Amniotic epithelial cell (primary cell): ENCODE data around the gene RFX1.
"Not testable (repeated sequence)": the region's sequence is repeated elsewhere in the genome, so short reads cannot be mapped to it uniquely, and the experiment has no call there.

ENCODE experiments used
- DNase-seq: peaks from one replicate; pipeline ENCODE4 v3.0.0-alpha.2; 2010; ENCODE audit warnings: low read depth

The RFX1 gene

DNA sequence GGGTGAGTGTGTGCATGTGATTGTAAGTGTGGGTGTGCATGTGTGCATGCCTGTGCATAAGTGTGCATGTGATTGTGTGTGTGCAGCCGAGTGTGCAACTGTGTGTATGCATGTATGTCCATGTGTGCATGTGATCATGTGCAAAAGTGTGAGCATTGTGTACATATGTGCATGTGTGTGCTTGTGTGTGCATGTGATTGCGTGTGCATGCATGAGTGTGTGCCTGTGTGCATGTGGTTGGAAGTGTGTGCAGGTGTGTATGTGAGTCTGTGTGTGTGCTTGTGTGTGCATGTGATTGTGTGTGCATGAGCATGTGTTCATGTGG, 71.4 kb downstream of the RFX1 start:
- DNase-seq, result no peak

DNA sequence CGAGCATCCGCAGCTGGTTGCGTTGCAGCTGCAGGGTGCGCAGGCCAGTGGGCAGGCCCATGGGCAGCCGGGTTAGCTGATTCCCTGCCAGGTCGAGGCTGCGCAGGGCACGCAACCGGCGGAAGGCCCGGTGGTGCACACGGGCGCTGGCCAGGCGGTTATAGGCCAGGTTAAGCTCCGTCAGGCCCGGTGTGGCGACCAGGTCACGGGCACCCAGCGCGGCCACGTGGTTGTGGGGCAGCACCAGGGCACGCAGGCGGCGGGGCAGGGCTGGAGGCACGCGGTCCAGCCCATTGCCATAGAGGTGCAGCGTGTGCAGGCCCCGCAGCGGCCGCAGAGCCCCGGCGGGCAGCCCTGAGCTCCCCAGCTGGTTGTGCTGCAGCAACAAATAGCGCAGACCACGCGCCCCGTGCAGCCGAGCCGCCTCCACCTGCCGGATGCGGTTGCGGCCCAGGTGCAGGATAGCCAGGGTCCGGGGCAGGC, 73.2 kb downstream of the RFX1 start:
- no peak for DNase-seq

DNA sequence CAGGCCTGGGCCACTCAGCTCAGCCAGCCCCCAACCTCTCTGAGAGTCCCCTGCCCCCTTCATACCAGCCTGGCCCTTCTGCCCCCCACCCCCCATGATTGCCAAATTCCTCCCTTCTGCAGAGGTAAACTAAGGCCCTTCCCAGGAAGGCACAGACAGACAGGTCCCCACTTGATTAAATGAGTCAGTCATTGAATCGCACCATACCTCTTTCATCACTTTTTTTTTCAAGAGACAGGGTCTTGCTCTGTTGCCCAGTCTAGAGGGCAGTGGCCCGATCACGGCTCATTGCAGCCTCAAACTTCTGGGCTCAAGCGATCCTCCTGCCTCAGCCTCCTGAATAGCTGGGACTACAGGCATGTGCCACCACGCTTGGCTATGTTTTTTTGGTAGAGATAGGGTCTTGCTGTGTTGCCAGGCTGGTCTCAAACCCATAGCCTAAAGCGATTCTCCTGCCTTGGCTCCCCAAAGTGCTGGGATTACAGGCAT, 73.9 kb downstream of the RFX1 start:
- no peak for DNase-seq

DNA sequence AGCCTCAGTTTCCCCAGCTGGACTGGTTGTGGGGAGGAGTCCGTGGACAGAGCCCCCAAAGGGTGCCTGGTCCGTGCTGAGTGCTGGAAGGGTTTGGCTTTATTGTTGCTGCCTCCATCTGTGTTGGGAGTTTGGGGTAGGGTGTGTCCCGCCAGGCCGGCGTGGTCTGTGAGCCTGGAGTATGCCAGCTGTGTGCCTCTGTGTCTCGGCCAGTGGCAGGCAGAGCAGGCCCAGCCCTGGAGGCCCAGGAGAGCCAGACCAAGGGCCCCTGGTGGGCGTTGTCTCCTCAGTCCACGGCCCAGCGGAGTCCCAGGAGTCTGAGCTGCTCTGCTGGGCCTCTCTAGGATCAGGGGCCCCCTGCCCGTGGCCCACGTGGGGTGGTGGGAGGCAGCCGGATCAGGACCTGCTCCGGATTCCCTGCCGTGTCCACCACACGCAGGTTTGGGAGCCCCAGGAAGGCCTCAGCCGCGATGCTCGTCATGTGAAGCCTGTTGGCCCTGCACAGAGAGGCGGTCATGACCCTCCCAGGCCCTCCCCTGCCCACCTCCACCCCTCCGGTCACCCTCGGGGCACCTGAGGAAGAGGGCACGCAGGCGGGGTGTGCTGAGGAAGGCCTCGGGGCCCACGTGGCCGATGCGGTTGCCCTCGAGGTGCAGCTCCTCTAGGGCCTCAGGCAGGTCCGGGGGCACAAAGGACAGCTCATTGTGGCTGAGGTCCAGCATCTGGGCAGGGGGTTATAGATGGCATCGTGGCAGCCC, 74.5 kb downstream of the RFX1 start:
- DNase-seq, result no peak

DNA sequence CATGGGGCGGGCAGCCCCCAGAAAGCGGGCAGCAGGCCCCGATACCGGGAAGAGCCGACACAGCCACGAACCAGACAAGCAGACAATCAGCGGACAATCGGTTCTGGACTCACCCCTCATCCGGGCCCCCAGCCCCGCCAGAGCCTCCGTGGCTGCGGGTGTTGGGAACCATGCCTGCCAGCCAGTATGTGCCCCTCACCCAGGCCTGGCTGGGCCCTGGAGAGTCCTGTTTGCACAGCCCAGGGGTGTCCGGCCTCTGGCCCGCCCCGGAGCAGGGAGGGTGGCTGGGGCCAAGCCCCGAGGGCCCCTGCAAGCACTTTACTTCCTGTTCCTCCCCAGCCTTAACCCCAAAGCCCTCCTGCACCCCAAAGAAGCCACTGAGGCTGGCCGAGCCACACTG, 75.7 kb downstream of the RFX1 start:
- no peak for DNase-seq

DNA sequence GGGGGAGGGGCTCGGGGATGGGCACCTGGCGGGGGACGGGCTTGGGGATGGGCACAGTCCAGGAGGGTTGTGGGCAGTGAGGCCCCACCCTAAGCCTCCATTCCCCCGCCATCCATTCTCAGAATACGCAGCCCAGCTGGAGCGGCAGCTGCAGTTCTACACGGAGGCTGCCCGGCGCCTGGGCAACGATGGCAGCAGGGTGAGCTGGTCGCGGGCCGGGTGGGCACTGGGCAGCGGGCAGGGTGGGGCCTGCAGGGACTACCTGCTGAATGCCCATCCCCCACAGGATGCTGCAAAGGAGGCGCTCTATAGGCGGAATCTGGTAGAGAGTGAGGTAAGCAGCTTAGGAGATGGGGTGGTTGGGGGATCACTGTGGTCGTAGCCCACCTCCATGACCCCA, 76.2 kb downstream of the RFX1 start:
- no peak for DNase-seq

DNA sequence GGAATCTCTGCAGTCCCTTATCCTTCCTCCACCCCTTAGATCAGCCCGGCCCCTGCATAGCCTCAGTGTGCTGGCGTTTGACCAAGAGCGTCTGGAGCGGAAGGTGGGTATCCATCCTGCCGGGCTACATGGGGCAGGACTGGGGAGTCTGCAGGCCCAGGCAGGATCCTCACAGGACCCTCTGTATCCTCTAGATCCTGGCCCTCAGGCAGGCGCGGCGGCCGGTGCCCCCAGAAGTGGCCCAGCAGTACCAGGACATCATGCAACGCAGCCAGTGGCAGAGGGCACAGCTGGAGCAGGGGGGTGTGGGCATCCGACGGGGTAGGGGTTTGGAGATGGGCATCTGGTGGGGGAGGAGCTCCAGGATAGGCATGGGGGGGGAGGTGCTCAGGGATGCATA, 76.8 kb downstream of the RFX1 start:
- no peak for DNase-seq

DNA sequence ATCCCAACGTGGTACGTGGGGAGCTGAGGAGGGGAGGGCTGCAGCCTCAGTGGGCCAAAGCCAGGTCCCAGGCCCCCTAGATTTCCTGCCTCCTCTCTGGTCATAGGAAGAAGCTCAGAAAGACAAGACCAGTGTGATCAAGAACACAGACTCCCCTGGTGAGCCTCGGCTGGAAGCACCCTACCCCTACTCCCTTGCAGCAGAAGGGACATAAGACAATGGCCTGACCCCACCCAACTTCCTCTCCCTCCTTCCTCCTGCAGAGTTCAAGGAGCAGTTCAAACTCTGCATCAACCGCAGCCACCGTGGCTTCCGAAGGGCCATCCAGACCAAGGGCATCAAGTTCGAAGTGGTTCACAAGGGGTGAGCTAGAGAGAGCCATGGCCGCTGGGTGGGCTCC, 79.4 kb downstream of the RFX1 start:
- no peak for DNase-seq

DNA sequence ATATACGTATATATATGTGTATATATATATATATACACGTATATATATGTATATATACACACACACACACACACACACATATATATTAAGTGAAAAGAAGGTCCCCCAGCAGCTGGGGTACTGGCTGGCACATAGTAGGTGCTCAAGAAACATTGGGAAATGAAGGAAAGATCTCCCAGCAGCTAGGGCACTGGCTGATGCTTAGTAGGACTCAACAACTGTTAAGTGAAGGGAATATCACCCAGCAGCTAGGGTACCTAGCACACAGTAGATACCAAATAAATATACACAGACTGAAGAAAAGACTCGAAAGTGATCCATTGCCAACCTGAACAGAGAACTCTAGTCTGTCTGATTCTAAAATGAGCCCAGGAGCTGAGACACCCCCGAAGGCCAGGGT, 80.1 kb downstream of the RFX1 start:
- DNase-seq, result no peak

DNA sequence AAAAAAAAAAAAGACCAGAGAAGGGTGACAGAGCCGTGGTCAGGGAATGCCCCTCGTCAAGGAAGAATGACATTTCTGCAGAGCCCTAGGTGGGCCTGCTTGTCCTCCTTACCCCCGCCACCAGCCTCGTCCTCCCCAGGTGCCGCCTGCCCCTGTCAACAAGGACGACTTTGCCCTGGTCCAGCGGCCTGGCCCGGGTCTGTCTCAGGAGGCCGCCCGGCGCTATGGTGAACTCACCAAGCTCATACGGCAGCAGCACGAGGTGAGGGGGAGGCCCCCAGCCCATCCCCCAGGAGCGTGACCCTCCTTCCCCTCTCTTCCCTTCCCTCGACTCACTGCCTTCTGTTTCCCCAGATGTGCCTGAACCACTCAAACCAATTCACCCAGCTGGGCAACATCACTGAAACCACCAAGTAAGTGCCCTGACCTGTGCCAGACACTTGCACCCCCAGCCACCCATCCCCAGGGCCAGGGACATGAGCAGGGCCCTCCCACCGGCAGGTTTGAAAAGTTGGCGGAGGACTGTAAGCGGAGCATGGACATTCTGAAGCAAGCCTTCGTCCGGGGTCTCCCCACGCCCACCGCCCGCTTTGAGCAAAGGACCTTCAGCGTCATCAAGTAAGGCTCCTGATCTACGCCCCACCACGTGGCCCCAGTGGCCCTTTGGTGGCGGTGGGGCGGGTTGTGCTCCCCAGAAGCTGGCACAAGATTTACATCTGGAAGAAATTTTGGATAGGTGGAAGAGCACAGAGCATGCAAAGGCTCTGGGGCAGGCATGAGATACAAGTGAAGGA, 82.7 kb downstream of the RFX1 start:
- no peak for DNase-seq

DNA sequence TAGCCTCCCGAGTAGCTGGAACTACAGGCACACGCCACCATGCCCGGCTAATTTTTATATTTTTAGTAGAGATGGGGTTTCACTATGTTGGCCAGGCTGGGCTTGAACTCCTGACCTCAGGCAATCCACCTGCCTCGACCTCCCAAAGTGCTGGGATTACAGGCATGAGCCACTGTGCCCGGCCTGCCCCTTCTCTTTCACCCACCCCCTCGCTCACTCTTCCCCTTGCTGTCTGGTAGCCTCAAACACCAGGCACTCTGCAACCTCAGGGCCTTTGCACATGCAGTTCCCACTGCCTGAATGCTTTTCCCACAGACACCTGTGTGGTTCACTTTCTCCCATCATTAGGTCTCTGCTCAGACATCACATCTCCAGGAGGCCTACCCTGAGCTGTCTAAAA, 84.0 kb downstream of the RFX1 start:
- DNase-seq, result not testable (repeated sequence)

DNA sequence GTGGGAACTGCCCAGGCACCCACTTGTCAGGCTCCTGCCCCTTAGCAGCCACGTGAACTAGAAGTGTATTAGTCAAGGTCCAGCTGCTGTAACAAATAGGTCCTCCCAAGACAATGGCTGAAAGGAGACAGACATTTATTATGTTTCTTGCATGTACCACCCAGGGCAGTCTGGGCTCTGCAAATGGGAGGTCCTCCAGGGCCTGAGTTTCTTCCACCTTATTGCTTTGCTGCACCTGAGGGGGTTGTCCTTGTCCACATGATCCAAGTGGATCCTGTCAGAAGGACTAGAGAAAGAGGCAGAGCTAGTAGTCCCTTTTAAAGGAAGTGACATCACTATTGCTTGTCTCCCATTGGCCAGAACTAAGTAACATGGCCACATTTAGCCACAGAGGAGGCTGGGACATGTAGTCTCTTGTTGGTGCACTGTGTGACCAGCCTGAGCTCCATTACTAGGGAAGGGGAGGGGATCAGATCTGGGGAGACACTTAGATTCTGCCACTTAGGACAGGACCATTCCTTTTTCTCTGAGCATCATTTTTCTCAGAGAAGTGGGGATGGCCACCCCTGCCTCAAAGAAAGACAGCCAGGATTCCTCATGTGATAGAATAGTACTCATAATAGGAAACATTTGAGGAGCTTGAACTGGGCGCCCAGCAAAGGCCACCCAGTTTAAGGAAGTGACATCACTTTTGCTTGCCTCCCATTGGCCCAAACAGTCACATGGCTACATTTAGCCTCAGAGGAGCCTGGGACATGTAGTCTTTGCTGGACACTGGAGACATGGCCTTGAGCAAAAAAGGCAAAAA, 85.0 kb downstream of the RFX1 start:
- DNase-seq, result peak; percentile 79

DNA sequence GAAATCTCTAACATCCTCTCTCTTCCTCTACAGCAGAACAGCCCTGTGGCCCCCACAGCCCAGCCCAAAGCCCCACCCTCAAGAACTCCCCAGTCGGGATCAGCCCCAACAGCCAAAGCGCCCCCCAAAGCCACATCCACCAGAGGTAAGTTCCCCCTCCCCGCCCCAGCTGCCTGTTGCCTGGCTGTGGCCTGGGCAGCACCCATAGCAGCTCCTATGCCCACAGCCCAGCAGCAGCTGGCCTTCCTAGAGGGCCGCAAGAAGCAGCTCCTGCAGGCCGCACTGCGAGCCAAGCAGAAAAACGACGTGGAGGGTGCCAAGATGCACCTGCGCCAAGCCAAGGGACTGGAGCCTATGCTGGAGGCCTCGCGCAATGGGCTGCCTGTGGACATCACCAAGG, 85.6 kb downstream of the RFX1 start:
- no peak for DNase-seq

DNA sequence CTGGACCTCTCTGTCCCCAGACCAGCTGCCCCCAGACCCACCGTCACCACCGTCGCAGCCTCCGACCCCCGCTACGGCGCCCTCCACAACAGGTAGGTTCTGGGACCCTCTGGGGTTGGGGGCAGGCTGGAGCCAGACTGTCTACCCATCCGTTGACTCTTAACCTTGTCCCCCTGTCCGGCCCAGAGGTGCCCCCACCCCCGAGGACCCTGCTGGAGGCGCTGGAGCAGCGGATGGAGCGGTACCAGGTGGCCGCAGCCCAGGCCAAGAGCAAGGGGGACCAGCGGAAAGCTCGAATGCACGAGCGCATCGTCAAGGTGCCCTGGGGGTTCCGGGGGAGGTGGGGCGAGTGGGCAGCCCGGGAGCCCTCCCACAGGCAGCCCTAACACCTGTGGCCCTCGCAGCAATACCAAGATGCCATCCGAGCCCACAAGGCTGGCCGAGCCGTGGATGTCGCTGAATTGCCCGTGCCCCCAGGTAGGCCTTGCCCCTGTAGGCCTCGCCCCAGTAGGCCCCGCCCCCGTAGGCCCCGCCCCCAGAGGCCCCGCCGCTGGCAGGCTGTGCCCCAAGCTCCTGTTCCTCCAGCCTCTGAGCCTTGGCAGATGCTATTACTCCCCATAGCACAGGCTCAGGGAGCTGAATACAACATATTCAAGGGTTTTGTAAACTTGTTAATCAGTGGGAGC, 87.3 kb downstream of the RFX1 start:
- DNase-seq, result no peak

DNA sequence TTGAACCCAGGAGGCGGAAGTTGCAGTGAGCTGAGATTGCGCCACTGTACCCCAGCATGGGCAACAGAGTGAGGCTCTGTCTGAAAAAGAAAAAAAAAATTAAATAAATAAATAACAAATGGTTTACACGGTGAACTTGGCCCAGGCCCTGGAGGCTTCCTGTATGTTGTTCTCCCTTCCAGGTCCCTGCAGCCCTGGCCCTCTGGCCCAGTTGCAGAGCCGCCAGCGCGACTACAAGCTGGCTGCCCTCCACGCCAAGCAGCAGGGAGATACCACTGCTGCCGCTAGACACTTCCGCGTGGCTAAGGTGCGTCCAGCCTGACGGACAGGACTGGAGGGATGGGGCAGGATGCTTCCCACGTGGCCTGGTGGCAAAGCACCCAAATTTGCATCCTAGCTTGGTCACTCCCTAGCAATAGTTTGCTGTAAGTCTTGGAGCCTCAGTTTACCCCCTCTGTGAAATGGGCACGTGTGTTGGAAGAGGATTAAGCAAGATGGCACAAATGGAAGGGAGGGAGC, 88.2 kb downstream of the RFX1 start:
- DNase-seq, result no peak

DNA sequence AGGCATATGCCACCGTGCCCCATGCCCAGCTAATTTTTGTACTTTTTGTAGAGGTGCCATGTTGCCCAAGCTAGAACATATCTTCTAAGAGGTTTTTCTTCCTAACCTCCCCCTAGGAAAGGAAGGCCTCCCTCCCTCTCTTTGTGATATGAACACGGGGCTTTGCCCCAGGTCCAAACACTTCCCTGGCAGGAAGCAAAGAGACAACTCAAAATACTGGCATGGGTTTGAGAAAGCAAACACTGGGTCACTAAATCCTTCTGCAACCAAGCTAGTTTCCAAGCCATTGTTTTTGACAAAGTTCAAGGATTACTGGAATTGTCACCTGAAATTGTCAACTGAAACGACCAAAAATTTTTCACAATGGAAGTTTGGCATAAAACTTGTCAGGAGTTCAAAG, 91.3 kb downstream of the RFX1 start:
- no peak for DNase-seq

DNA sequence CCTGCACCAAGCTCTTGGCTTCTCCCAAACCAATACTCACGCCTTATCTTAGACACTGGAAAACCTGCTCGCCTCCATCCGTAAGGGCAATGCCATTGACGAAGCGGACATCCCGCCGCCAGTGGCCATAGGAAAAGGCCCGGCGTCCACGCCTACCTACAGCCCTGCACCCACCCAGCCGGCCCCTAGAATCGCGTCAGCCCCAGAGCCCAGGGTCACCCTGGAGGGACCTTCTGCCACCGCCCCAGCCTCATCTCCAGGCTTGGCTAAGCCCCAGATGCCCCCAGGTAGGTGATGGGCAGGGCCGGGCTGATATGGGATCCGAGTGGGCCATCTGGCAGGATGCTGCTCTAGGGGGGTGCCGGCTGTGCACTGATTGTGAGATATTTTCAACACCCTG, 92.8 kb downstream of the RFX1 start:
- DNase-seq, result no peak
